ENCODE results near the gene RPL22.

The RPL22 gene

DNA sequence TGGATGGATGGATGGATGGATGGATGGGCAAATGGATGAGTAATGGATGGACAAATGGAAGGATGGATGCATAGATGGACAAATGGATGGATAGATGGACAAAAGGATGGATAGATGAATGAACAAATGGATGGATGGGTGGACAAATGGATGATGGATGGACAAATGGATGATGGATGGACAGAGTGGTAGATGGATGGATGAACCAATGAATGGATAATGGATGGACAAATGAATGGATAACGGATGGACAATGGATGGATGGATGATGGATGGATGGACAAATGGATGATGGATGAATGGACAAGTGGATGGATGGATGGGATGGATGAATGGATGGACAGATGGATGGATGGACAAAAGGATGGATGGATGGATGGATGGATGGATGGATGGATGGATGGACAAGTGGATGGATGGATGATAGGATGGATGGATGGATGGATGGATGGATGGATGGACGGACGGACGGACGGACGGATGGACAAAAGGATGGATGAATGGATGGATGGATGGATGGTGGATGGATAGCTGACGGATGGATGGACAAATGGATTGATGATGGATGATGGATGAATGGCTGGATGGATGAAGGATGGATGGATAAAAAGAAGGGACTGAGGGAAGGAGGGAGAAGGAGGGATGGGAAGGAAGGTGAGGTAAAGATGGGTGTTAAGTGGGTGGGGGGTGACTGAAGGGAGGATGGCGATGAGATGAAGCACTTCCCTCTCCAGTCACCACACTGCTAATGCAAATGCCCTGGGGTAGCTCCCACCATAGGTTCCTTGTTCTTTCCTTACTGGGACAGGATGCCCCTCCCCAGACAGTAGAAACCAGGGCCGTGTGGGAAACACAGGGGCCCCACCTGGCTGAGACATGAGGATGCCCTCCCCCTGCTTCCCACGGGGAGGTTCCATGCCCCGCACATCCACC is 49.1 kb downstream of the RPL22 start:
- no peak for DNase-seq

DNA sequence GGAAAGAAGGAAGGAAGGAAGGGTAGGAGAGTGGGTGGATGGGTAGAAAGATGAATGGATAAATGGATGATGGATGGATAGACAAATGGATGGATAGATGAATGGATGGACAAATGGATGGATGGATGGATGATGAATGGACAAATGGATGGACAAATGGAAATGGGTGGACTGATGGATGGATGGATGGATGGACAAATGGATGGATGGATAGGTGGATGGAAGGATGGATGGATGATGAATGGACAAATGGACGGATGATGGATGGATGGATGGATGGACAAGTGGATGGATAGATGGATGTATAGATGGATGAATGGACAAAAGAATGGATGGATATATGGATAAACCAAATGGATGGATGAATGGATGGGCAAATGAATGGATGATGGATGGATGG is 49.8 kb downstream of the RPL22 start:
- DNase-seq, result no peak

GRCh38 chr1:6148497-6149241 is 50.7 kb downstream of the RPL22 start:
- peak; percentile 61 for DNase-seq

DNA sequence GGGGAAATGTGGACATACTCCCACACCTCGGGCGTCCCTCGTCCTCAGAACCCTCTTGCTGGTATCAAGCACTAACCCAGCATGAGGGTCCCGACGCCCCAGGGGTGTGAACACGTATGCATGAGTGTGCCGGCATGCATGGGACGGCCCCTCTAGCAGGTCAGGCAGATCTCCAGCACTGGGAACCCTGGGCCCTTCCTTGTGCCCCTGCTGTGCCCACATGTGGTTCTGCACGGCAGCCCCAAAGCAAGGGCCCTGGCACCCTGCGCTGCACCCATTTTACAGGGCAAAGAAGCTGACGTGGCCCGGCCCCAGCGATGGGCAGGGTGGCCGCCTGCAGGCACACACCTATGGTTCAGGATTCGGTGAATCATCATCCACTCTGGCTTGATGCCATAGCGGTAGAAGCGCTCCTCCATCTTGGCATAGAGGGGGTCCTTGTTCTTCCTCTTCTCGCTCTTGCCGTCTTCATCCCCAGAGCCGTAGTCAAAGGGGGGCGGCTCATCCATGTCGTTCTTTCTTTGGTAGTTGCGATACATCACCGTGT is 53.5 kb downstream of the RPL22 start:
- no peak for DNase-seq

GRCh38 chr1:6145396-6145750 is 54.0 kb downstream of the RPL22 start:
- no peak for DNase-seq

DNA sequence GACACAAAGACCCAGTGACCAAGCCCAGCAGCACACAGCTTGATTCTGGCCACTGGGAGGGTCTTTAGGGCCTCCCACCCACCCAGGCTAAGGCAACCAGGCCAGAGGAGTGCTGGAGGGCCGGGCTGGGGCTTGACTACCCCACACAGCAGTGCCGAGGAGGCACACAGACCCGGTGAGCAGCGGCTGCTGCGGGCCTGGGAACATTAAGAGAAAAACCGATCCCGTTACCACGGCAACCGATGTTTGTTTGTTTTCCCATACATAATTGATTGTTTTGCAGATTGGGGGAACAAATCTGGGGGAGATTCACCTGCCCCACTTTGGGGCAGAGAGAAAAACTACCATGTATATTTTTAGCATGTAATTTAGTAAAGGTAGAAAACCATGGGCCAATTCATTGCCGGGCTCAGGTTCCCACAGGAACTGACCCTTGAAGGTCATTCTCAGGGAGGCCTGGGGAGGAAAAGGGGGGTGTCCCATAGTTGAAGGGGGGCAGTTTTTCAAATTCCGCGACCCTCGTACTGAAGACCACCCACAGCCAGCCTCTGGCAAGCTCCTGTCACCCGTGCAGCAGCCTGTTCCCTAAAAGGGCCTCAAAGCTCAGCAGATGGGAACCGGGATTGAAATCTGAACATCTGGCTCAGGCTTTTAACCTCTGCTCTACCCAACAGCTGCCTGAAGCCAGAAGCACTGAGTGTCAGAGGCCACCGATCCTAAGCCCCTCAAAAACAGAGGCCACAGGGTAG is 54.6 kb downstream of the RPL22 start:
- no peak for DNase-seq

- DNase-seq, result no peak
Measured at GRCh38 chr1:6144175-6144574, 55.2 kb downstream of the RPL22 start.

GRCh38 chr1:6143395-6143794 is 56.0 kb downstream of the RPL22 start:
- DNase-seq, result no peak

- no peak for DNase-seq
Measured at GRCh38 chr1:6142734-6143133, 56.7 kb downstream of the RPL22 start.

DNA sequence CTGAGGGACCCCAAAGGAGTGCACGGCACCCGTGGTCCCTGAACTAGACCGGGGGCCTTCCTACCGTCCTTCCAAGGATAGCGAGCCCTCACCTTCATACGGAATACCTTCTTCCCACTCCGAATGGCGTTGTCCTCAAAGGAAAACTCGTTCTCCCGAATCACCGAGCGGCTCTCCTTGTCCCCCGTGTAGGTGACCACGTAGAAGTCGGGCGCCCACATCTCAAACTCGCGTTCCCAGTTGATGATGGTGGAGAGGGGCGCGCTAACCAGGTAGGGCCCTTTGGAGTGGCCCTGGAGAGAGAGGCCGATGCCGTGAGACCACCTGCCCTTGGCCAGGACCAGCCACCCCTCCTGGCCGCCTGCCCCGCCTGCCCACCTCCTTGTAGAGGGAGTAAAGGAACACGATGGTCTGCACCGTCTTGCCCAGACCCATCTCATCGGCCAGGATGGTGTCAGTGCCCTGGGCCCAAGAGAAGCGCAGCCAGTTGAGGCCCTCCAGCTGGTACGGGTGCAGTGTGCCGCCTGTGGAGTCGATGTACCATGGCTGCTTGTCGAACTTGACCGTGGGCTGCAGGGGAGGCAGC is 57.3 kb downstream of the RPL22 start:
- no peak for DNase-seq

DNA sequence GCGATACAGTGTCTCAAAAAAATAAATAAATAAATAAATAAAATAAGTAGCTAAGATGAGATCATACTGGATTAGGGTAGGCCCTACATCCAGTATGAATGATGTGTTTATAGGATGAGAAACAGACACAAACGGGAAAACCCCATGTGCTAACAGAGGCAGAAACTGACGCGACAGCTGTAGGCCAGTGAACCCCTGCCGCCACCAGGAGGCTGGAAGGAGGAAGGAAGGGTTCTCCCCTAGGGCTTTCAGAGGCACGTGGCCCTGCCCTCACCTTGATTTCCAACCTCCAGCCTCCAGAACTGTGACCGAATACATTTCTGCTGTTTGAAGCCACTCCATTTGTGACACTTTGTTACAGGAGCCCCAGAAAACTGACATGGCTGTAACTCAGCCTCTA is 57.8 kb downstream of the RPL22 start:
- no peak for DNase-seq

GRCh38 chr1:6140413-6140812 is 59.0 kb downstream of the RPL22 start:
- DNase-seq, result no peak

DNA sequence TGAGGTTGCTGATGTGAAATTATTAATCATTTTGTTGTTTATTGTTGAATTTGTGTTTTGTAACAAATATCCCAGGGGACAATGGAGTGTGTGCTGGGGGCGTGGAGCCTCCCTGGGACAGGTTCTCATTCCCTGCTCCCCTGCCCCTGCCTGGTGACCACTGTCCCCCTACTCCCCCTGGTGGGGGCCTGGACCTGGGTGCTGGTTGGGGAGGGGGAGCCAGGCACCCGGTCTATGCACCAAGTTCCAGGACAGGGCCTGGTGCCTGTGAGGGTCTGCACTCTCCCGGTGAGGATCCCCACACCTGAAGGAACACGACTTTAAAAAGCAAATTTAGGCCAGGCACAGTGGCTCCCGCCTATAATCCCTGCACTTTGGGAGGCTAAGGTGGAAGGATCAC is 61.6 kb downstream of the RPL22 start:
- no peak for DNase-seq

- no peak for DNase-seq
Measured at GRCh38 chr1:6136516-6137220, 62.7 kb downstream of the RPL22 start.
